Stimulated activated CD8-positive, alpha-beta memory T cell treated with anti-CD3 and anti-CD28 coated beads, Interleukin-7, amount 100 ng/mL, for 24 hours (primary cell): ENCODE data around the gene EED.

Source experiments
- DNase-seq: peaks from one replicate; pipeline ENCODE4 v3.0.0-alpha.2; 2020; ENCODE audit warnings: low read depth

The EED gene

GRCh38 chr11:86244522-86245368 lies at the start of gene EED:
Gene EED (plus strand): TSS chr11:86244753. CDS start chr11:86245230, 477 bp downstream.
- peak; percentile 86 for DNase-seq

GRCh38 chr11:86194998-86195397 lies 49.6 kb upstream of the EED start:
- DNase-seq: no peak

GRCh38 chr11:86196085-86196696 lies 48.4 kb upstream of the EED start:
- no peak for DNase-seq

- DNase-seq: no peak
These were observed 47.6 kb upstream of the EED start for GRCh38 chr11:86196913-86197312.

- no peak for DNase-seq
These were observed 47.1 kb upstream of the EED start for GRCh38 chr11:86197448-86197847.

- no peak for DNase-seq
These were observed 46.4 kb upstream of the EED start for GRCh38 chr11:86198139-86198538.

- no peak for DNase-seq
These were observed 45.2 kb upstream of the EED start for GRCh38 chr11:86199354-86199753.

GRCh38 chr11:86201371-86201884 lies 43.1 kb upstream of the EED start:
- DNase-seq: no peak

- no peak for DNase-seq
These were observed 42.6 kb upstream of the EED start for GRCh38 chr11:86202013-86202336.

- no peak for DNase-seq
These were observed 40.2 kb upstream of the EED start for GRCh38 chr11:86204356-86204755.

- no peak for DNase-seq
These were observed 38.9 kb upstream of the EED start for GRCh38 chr11:86205421-86206336.

- no peak for DNase-seq
These were observed 38.2 kb upstream of the EED start for GRCh38 chr11:86206337-86206695.

- no peak for DNase-seq
These were observed 37.1 kb upstream of the EED start for GRCh38 chr11:86207413-86207812.

- DNase-seq: no peak
These were observed 36.0 kb upstream of the EED start for GRCh38 chr11:86208572-86208971.

- DNase-seq: no peak
These were observed 34.5 kb upstream of the EED start for GRCh38 chr11:86209806-86210657.

GRCh38 chr11:86210898-86211297 lies 33.7 kb upstream of the EED start:
- no peak for DNase-seq

- no peak for DNase-seq
These were observed 32.9 kb upstream of the EED start for GRCh38 chr11:86211619-86212018.

- DNase-seq: no peak
These were observed 32.4 kb upstream of the EED start for GRCh38 chr11:86212019-86212611.

GRCh38 chr11:86214710-86215109 lies 29.8 kb upstream of the EED start:
- peak; percentile 55 for DNase-seq

GRCh38 chr11:86218125-86219084 lies 26.1 kb upstream of the EED start:
- DNase-seq: peak; percentile 31
